CD4-positive, alpha-beta T cell treated with Interleukin-6 at 100 ng/mL for 8 hours (primary cell): Measurements from ENCODE around the gene ELMOD3.
"Not testable (repeated sequence)": the region's sequence is repeated elsewhere in the genome, so short reads cannot be mapped to it uniquely, and the experiment has no call there.

Experiments used
- DNase-seq: peaks from one replicate; pipeline ENCODE4 v3.0.0-alpha.2; 2020; ENCODE audit warnings: mixed read lengths, low spot score

The ELMOD3 gene

GRCh38 chr2:85376291-85377065 is 21.9 kb downstream of the ELMOD3 start:
- no peak for DNase-seq

DNA sequence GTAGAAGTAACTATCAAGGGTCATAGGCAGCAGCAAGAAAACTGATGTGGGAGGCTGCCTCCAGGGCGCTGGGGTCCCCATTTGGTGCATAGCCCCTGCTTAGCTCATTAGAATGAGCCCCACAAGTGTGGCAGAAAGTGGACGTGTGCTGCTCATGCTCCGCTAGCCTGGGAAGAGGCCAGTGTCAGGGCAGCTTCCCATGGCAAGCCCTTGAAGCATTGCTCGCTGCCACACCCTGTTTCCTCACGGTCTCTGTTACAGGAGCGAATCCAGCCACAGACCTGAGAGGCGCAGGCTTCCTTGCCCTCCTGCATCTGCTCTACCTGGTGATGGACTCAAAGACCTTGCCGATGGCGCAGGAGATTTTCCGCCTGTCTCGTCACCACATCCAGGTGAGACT is 22.5 kb downstream of the ELMOD3 start:
- DNase-seq = no peak

DNA sequence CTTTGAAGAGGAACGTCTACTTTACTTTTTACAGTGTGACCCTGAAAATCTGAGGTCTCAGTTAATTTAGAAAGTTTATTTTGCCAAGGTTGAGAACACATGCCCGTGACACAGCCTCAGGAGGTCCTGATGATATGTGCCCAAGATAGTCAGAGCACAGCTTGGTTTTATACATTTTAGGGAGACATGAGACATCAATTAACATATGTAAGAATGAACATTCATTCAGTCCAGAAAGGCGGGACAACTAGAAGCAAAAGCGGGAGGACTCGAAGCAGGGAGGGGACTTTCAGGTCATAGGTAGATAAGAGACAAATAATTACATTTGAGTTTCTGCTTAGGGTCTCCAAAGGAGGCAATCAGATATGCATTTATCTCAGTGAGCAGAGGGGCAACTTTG is 23.7 kb downstream of the ELMOD3 start:
- DNase-seq = no peak

- DNase-seq = no peak
Measured at GRCh38 chr2:85380048-85380447, 25.5 kb downstream of the ELMOD3 start.

DNA sequence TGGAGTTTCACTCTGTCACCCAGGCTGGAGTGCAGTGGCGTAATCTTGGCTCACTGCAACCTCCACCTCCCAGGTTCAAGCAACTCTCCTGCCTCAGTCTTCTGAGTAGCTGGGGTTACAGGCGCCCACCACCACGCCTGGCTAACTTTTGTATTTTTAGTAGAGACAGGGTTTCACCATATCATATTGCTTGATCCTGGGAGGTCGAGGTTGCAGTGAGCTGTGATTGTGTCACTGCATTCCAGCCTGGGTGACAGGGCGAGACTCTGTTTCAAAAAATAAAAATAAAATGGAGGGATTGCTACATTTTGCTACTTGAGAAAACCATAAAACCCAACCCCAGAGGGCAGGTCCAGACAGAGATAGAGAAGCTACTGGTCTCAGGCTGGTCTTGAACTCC is 28.6 kb downstream of the ELMOD3 start:
- DNase-seq = not testable (repeated sequence)

GRCh38 chr2:85383850-85384249 is 29.3 kb downstream of the ELMOD3 start:
- DNase-seq = no peak

GRCh38 chr2:85385746-85386145 is 31.2 kb downstream of the ELMOD3 start:
- no peak for DNase-seq

DNA sequence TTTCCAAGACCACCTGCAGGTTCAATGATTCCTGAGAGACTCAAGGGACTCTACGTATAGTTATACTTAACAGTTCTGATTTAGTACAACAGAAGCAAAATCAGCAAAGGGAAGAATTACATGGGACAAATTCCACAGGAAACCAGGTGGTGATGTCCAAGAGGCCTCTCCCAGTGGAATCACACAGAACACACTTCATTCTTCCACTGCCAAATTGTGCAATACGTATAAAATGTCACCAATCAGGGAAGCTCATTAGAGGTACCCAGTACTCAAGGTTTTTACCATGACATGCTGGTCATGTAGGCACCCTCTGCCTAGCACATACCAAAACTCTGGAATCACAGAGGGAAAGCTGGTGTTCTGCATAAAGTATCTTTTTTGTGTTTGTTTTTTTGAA is 33.2 kb downstream of the ELMOD3 start:
- DNase-seq = no peak

DNA sequence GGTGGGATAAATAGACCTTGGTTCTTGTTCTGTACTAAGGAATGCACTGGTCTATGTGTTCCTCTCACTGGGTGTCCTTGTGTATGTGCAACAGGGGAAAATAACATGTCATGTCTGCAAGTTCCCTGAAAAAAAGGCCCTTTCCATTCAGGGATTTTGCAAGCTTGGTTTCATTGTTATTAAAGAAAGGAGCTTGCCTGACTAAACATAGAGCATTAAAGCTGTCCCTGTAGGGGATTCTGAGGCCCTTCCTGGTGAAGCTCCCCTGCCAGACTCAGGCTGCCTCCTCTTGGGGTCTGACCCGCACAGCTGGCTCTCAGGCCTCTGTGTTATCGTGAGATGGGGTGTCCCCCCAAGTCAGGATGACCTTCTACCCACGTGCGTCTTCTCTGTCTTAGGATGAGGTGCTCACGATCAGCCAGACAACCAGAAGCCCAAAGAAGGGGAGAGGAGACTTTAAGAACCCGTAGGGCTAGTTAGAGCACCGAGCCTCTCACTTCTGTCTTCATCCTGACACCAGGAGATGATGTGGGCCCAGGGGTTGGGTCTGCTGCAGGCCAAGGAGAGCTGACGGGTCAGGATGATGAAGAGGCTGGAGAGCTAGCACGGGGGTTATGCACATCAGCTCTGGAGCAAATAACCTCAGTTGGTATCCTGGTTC is 34.4 kb downstream of the ELMOD3 start:
- no peak for DNase-seq

- peak; percentile 63 for DNase-seq
Measured at GRCh38 chr2:85390941-85391669, 36.5 kb downstream of the ELMOD3 start.

- no peak for DNase-seq
Measured at GRCh38 chr2:85393836-85394235, 39.3 kb downstream of the ELMOD3 start.

DNA sequence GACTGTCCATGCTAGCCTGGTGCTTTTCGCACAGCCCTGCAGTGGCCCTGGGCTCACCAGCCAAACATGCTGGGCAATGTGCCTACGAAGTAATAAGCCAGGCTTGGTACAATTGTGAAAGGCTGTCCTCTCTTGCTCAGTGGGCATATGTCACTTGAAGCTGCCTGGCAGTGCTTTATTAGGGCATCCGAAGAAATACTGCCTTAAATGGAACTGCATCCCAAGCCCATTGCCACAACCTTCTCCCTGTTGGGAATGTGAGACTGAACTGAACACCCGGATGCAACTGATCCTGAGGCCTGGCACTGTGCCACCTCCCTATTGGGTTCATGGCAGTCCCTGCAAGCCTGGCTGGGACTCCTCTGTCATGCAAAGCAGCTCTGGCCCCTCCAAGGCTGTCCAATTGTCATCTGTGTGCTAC is 39.7 kb downstream of the ELMOD3 start:
- DNase-seq = no peak

GRCh38 chr2:85394976-85395375 is 40.4 kb downstream of the ELMOD3 start:
- no peak for DNase-seq

DNA sequence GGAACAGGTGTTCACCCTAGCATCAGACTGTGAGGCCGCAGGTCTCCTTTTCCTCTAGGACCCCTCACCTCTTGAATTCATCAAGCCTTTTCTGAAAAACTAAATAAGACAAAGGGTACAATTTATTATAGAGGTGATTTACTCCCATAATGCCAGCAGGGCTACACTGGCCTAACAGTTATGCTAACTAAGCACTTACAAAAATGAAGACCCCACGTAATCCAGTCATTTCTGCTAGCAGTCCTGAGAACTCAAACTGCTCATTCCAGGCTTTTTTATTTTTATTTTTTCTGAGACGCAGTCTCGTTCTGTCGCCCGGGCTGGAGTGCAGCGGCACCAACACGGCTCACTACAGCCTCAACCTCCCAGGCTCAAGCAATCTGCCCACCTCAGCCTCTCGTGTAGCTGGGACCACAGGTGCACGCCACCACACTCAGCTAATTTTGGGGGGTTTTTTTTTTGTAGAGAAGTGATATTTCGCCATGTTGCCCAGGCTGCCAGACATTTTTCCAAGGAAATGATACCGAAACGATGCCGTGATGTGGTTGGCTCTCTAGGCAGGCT is 41.4 kb downstream of the ELMOD3 start:
- no peak for DNase-seq

- no peak for DNase-seq
Measured at GRCh38 chr2:85396531-85397470, 42.2 kb downstream of the ELMOD3 start.

- no peak for DNase-seq
Measured at GRCh38 chr2:85397925-85398331, 43.4 kb downstream of the ELMOD3 start.

DNA sequence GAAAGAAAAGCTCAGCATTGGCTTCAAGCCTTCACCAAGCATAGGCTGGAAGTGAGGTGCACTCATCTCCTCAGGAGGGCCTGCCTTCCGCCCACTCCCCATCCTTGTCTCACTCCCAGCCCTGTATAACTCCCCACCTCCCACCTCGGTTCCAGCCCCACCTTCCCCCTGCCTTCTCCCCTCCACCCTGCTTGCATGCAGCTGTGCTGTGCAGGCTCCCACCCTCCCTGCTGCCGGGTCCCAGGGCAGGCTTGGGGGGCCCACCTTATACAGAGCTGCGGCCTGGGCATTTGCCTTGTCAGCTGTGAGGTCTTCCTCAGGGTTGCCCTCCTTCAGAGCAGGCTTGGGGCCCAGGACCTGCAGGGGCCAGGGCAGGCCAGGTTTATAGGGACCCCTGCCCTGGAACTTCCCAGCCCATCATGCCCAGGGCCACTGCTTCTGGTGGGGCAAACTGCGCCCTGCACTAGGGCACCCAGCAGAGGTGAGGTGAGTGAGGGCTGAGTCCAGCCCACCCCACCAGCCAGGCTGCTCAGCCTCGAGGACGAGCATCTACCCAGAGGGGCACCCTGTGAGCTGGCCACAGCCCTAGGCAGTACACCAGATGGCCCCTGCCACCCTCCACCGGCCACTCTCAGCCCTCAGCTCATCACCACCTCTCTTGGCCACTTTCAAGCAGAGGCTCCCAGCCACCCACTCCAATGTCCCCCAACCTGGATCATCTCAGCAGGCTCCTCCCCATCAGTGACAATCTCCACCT is 44.0 kb downstream of the ELMOD3 start:
- DNase-seq = no peak

GRCh38 chr2:85399183-85399455 is 44.5 kb downstream of the ELMOD3 start:
- DNase-seq = no peak

GRCh38 chr2:85400023-85400422 is 45.5 kb downstream of the ELMOD3 start:
- DNase-seq = no peak

DNA sequence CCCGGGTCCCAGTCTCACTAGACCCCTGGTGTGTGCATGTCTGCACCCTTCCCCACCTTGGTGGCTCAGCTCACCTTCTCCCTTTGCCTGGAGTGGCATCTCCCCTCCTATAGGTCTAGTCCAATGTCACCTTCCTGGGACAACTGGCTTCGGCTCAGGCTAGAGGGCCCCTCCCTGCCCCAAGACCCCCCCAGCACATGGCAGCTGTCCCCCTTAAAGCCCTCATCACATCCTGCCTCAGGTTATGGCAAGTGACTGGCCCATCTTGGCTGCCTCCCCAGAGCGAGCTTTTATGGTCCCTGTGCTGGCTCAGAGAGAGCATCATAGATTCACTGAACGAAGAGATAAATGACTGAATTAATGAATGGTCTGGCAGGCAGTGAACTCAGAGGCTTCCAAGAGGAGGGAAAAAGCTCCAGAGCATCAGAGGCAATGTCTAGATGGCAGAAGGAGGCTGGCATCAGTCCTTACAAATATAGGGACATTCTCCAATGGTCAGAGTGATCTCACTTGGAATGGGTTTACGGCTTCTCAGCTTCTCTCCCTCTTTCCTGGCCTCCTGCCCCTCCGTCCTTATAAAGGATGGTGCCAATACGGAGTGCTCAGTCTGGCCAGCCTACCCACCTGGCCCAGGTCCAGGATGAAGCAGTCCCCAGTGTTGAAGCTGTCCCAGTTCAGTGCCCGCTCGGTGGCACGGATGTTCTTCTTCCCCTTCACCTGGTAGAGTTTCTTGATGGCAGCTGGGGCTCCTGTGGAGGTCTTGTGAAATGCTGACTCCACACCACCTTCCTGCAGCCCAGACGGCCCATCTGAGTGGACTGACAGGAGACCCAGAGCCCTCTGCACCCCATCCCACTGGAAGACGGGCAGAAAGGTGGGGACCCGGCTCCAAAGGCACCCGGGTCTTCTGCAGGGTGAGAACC is 46.2 kb downstream of the ELMOD3 start:
- DNase-seq = no peak
